ENCODE results near the gene OTOS. TPM values are rescaled to one million over a fixed set of nuclear protein-coding genes. Genes with fewer than 3 reads are reported as not detected.

The OTOS gene
- total and polyA plus RNA-seq, 2 of the 4 experiments (the other 2 are of a cell fraction) = 0.34 TPM; not detected in 1

DNA sequence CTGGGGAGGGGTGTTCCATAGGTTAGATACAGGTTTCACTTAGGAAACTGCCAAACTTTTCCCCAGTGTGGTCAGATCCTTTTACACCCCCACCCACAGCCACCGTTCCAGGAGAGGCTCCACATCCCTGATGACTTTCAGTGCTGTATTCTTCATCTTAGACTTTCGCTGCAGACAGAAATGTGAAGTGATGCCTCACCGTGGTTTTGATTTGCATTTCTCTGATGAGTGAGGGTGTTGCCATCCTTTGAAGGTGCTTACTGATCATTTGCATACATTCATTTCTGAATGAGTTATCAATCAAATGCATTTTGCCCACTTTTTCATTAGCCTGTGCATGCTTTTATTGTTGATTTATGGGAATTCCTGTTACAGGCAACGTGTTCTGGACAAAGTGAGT lies 19.3 kb downstream of the OTOS start:
- dilution Hi-C loops (cut with HindIII; ENCODE audit: low sequenced_read_pairs, unreplicated experiment) (no loop called here), in situ Hi-C loops (cut with MboI; ENCODE audit: low sequenced_read_pairs) (no loop called here), intact Hi-C loops (cut with micrococcal nuclease) (no loop called here)
- Histone ChIP-seq H3K79me1 (ENCODE audit: low read depth in 1 of 2, low read length in 2 of 2) (no peaks in the 10 kb centered on the region), H2AK9ac (replicated peaks; ENCODE audit: low read depth, low read length, poor library complexity) (no peak overlapping the region), H3K4me1 (ENCODE audit: control insufficient read depth, insufficient read depth, low read length) (no peaks in the 10 kb centered on the region), H3K23ac (ENCODE audit: low read depth, low read length) (no peak overlapping the region), H3K9me3 (ENCODE audit: control insufficient read depth, insufficient read depth, low read length) (no peaks in the 10 kb centered on the region), H3K4me2 (ENCODE audit: low read depth, low read length) (no peak overlapping the region), H4K8ac (ENCODE audit: low read depth in 2 of 2, low read length in 2 of 2) (no peak overlapping the region), H4K5ac (ENCODE audit: low read depth, low read length) (no peak overlapping the region), H3K9ac (ENCODE audit: low read depth, low read length) (no peak overlapping the region), H3K18ac (ENCODE audit: low read depth, low read length) (no peak overlapping the region), H4K20me1 (ENCODE audit: insufficient read depth, low read length) (no peaks in the 10 kb centered on the region), H4K91ac (ENCODE audit: insufficient read depth, low read depth, low read length) (no peak overlapping the region), H3K56ac (ENCODE audit: extremely low read depth, insufficient read depth, low read length) (no peak overlapping the region), H3K36me3 (ENCODE audit: control insufficient read depth, insufficient read depth, low read length) (peaks cover 4% of the 10 kb centered on the region; the same call in 1 of the 2 replicates), H3K27ac (ENCODE audit: insufficient read depth, low read length) (no peak overlapping the region), H3K4ac (ENCODE audit: low read depth, low read length) (no peak overlapping the region), H2AFZ (replicated peaks; ENCODE audit: low read length, poor library complexity) (no peak overlapping the region), H2BK15ac (ENCODE audit: low read depth, low read length) (no peak overlapping the region), H2BK120ac (ENCODE audit: low read depth, low read length) (no peak overlapping the region), H2AK5ac (ENCODE audit: low read depth, low read length) (no peak overlapping the region), H3K14ac (replicated peaks; ENCODE audit: low read depth, low read length) (no peak overlapping the region), H3K27me3 (ENCODE audit: control insufficient read depth, insufficient read depth, low read length) (no peaks in the 10 kb centered on the region; the same call in 1 of the 2 replicates), H2BK20ac (ENCODE audit: low read depth, low read length) (no peak overlapping the region), H2BK5ac (ENCODE audit: low read depth, low read length, poor library complexity, severe bottlenecking) (no peak overlapping the region), H3K4me3 (ENCODE audit: insufficient read depth, low read depth, low read length) (no peak overlapping the region), H3K9me1 (ENCODE audit: insufficient read depth, low read length) (no peaks in the 10 kb centered on the region)
- ChIA-PET POLR2A (ENCODE audit: unreplicated experiment) (no interaction called here), CTCF (interaction anchor here (0.6 kb wide), 1 partner anchor 109 kb away, joined by 3 read pairs; no protein-coding TSS in a partner anchor)
- WGBS, 2 experiments (ENCODE audit: extremely low coverage in 2 of 2, insufficient read length in 1 of 2) = no CpG with 5 or more reads among the region's 4 CpGs
- DNase-seq = no peak
- no TSS peak for BruUV-seq (replicated peaks)
- no peak for ATAC-seq (ENCODE audit: low read depth)
- TF ChIP-seq RFX5 (IDR thresholded peaks at IDR 0.05; ENCODE audit: low read depth, low read length) (no peak), MAZ (IDR thresholded peaks at IDR 0.05; ENCODE audit: borderline replicate concordance, low read depth, low read length) (no peak), NFE2L2 (IDR thresholded peaks at IDR 0.05; ENCODE audit: low read depth, low read length) (no peak), POLR2A (IDR thresholded peaks at IDR 0.05; ENCODE audit: low read depth, low read length) (no peak), FOS (IDR thresholded peaks at IDR 0.05; ENCODE audit: low read depth, low read length) (no peak), CHD1 (IDR thresholded peaks at IDR 0.05; ENCODE audit: low read depth, low read length) (no peak), MXI1 (IDR thresholded peaks at IDR 0.05; ENCODE audit: borderline replicate concordance, low read depth, low read length) (no peak), RAD21 (IDR thresholded peaks at IDR 0.05; ENCODE audit: low read length) (no peak), SMC3 (IDR thresholded peaks at IDR 0.05; ENCODE audit: low read depth, low read length) (no peak), BHLHE40 (IDR thresholded peaks at IDR 0.05; ENCODE audit: low read depth, low read length) (no peak), CEBPB (IDR thresholded peaks at IDR 0.05; ENCODE audit: low read depth, low read length) (no peak), RCOR1 (IDR thresholded peaks at IDR 0.05; ENCODE audit: insufficient replicate concordance, low read length) (no peak), MAFK (IDR thresholded peaks at IDR 0.05; ENCODE audit: low read depth, low read length) (no peak)
- TF ChIP-seq, protein P1, sequence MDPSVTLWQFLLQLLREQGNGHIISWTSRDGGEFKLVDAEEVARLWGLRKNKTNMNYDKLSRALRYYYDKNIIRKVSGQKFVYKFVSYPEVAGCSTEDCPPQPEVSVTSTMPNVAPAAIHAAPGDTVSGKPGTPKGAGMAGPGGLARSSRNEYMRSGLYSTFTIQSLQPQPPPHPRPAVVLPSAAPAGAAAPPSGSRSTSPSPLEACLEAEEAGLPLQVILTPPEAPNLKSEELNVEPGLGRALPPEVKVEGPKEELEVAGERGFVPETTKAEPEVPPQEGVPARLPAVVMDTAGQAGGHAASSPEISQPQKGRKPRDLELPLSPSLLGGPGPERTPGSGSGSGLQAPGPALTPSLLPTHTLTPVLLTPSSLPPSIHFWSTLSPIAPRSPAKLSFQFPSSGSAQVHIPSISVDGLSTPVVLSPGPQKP (IDR thresholded peaks at IDR 0.05; ENCODE audit: borderline replicate concordance, low read depth, low read length) = no peak
- TF ChIP-seq, protein P2, sequence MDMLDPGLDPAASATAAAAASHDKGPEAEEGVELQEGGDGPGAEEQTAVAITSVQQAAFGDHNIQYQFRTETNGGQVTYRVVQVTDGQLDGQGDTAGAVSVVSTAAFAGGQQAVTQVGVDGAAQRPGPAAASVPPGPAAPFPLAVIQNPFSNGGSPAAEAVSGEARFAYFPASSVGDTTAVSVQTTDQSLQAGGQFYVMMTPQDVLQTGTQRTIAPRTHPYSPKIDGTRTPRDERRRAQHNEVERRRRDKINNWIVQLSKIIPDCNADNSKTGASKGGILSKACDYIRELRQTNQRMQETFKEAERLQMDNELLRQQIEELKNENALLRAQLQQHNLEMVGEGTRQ (IDR thresholded peaks at IDR 0.05; ENCODE audit: low read depth, low read length) = no peak
- TF ChIP-seq, protein P3, sequence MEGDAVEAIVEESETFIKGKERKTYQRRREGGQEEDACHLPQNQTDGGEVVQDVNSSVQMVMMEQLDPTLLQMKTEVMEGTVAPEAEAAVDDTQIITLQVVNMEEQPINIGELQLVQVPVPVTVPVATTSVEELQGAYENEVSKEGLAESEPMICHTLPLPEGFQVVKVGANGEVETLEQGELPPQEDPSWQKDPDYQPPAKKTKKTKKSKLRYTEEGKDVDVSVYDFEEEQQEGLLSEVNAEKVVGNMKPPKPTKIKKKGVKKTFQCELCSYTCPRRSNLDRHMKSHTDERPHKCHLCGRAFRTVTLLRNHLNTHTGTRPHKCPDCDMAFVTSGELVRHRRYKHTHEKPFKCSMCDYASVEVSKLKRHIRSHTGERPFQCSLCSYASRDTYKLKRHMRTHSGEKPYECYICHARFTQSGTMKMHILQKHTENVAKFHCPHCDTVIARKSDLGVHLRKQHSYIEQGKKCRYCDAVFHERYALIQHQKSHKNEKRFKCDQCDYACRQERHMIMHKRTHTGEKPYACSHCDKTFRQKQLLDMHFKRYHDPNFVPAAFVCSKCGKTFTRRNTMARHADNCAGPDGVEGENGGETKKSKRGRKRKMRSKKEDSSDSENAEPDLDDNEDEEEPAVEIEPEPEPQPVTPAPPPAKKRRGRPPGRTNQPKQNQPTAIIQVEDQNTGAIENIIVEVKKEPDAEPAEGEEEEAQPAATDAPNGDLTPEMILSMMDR (conservative IDR thresholded peaks at IDR 0.05; ENCODE audit: low read depth, low read length) = no peak

Data from IMR-90 (cell line).